IMR-90 (cell line): Measurements from ENCODE around the gene CPB1. TPM values are rescaled to one million over a fixed set of nuclear protein-coding genes. Genes with fewer than 3 reads are reported as not detected.

ENCODE experiments used
- ATAC-seq: fragments of 200-7000 bp; cut with Tn5 transposase; 2 replicates; pipeline ENCODE4 v1.9.1; 2020; ENCODE audit warnings: low read depth, mild to moderate bottlenecking, moderate library complexity
- BruUV-seq: library from RNA; stranded (reverse); fragments of 400-500 nt; replicated peaks from 2 replicates; lab custom pipeline; 2021; lab: Mats Ljungman, UMichigan
- CTCF ChIA-PET: fragments of 300-600 bp; formaldehyde crosslinking; extraction: SDS; loops from one replicate; lab custom pipeline; 2021; ENCODE audit warnings: antibody characterized with exemption; lab: Yijun Ruan, JAX
- POLR2A ChIA-PET: fragments of 300-600 bp; sonication (Branson Sonifier 250); formaldehyde crosslinking; loops from one replicate; lab custom pipeline; 2022; ENCODE audit warnings: antibody characterized with exemption; ENCODE audit not compliant: unreplicated experiment; lab: Charles Lee
- DNase-seq: peaks from one replicate; pipeline ENCODE4 v3.0.0; 2013
- H2AFZ ChIP-seq: replicated peaks from 2 replicates; pipeline ENCODE3; 2013; ENCODE audit warnings: low read length, mild to moderate bottlenecking; ENCODE audit not compliant: poor library complexity
- H2AK5ac ChIP-seq: 2 replicates; pipeline ENCODE4 v1.6.1; 2013; ENCODE audit warnings: low read depth, low read length, inconsistent platforms
- H2AK9ac ChIP-seq: replicated peaks from 2 replicates; pipeline ENCODE3; 2013; ENCODE audit warnings: mild to moderate bottlenecking, low read depth, low read length, moderate library complexity; ENCODE audit not compliant: poor library complexity
- H2BK120ac ChIP-seq: 2 replicates; pipeline ENCODE4 v1.6.1; 2013; ENCODE audit warnings: low read depth, low read length, inconsistent platforms
- H2BK15ac ChIP-seq: 3 replicates; pipeline ENCODE4 v1.6.1; 2013; ENCODE audit warnings: low read depth, low read length, inconsistent platforms
- H2BK20ac ChIP-seq: 2 replicates; pipeline ENCODE4 v1.6.1; 2013; ENCODE audit warnings: low read depth, mild to moderate bottlenecking, inconsistent platforms, low read length, moderate library complexity
- H2BK5ac ChIP-seq: 2 replicates; pipeline ENCODE4 v1.6.1; 2013; ENCODE audit warnings: mild to moderate bottlenecking, low read depth, low read length, inconsistent platforms; ENCODE audit not compliant: poor library complexity, severe bottlenecking
- H3K14ac ChIP-seq: replicated peaks from 2 replicates; pipeline ENCODE4 v1.6.1; 2013; ENCODE audit warnings: low read depth, low read length, inconsistent platforms
- H3K18ac ChIP-seq: 2 replicates; pipeline ENCODE4 v1.6.1; 2013; ENCODE audit warnings: low read depth, low read length, control low read depth
- H3K23ac ChIP-seq: 2 replicates; pipeline ENCODE4 v1.6.1; 2013; ENCODE audit warnings: low read depth, low read length, inconsistent platforms
- H3K27ac ChIP-seq: 2 replicates; pipeline ENCODE4 v1.5.1; 2013; ENCODE audit warnings: mild to moderate bottlenecking, control low read depth, low read length; ENCODE audit not compliant: insufficient read depth
- H3K27me3 ChIP-seq: 2 replicates; pipeline ENCODE4 v1.6.1; 2013; ENCODE audit warnings: low read length; ENCODE audit not compliant: control insufficient read depth, insufficient read depth
- H3K36me3 ChIP-seq: 2 replicates; pipeline ENCODE4 v1.6.1; 2013; ENCODE audit warnings: low read length, mixed read lengths; ENCODE audit not compliant: control insufficient read depth, insufficient read depth
- H3K4ac ChIP-seq: 2 replicates; pipeline ENCODE4 v1.6.1; 2013; ENCODE audit warnings: low read depth, low read length, inconsistent platforms
- H3K4me1 ChIP-seq: 2 replicates; pipeline ENCODE4 v1.6.1; 2013; ENCODE audit warnings: low read length, mixed read lengths; ENCODE audit not compliant: control insufficient read depth, insufficient read depth
- H3K4me2 ChIP-seq: 2 replicates; pipeline ENCODE4 v1.6.1; 2013; ENCODE audit warnings: low read depth, mild to moderate bottlenecking, control low read depth, low read length, moderate library complexity
- H3K4me3 ChIP-seq: 2 replicates; pipeline ENCODE4 v1.5.1; 2013; ENCODE audit warnings: low read depth, mild to moderate bottlenecking, control low read depth, low read length, moderate library complexity; ENCODE audit not compliant: insufficient read depth
- H3K56ac ChIP-seq: 2 replicates; pipeline ENCODE4 v1.6.1; 2013; ENCODE audit warnings: low read length, inconsistent platforms; ENCODE audit not compliant: insufficient read depth; ENCODE audit errors: extremely low read depth
- H3K79me1 ChIP-seq, 2 experiments: 2 replicates each; pipeline ENCODE4 v1.6.1; 2013; ENCODE audit warnings: low read length in 2 of 2, inconsistent platforms in 1 of 2, low read depth in 1 of 2
- H3K9ac ChIP-seq: 2 replicates; pipeline ENCODE4 v1.6.1; 2013; ENCODE audit warnings: low read depth, low read length, control low read depth
- H3K9me1 ChIP-seq: 2 replicates; pipeline ENCODE4 v1.6.1; 2013; ENCODE audit warnings: low read length, inconsistent platforms; ENCODE audit not compliant: insufficient read depth
- H3K9me3 ChIP-seq: 2 replicates; pipeline ENCODE4 v1.6.1; 2013; ENCODE audit warnings: low read length; ENCODE audit not compliant: control insufficient read depth, insufficient read depth
- H4K20me1 ChIP-seq: 2 replicates; pipeline ENCODE4 v1.6.1; 2013; ENCODE audit warnings: low read length, inconsistent platforms; ENCODE audit not compliant: insufficient read depth
- H4K5ac ChIP-seq: 2 replicates; pipeline ENCODE4 v1.6.1; 2013; ENCODE audit warnings: mild to moderate bottlenecking, low read depth, low read length, control low read depth
- H4K8ac ChIP-seq, 2 experiments: 2 replicates each; pipeline ENCODE4 v1.6.1; 2013; ENCODE audit warnings: low read depth in 2 of 2, low read length in 2 of 2, control low read depth in 1 of 2, inconsistent platforms in 1 of 2
- H4K91ac ChIP-seq: 2 replicates; pipeline ENCODE4 v1.6.1; 2013; ENCODE audit warnings: low read depth, low read length, inconsistent platforms; ENCODE audit not compliant: insufficient read depth
- BHLHE40 ChIP-seq: fragments of 150-350 bp; IDR thresholded peaks from 2 replicates; pipeline ENCODE4 v1.6.1; 2016; ENCODE audit warnings: mild to moderate bottlenecking, low read depth, low read length
- MAFK ChIP-seq: IDR thresholded peaks from 2 replicates; pipeline ENCODE4 v1.6.1; 2012; ENCODE audit warnings: low read depth, low read length, improper control_type of control experiment
- NFE2L2 ChIP-seq: fragments of 150-350 bp; IDR thresholded peaks from 2 replicates; pipeline ENCODE4 v1.6.1; 2016; ENCODE audit warnings: low read depth, mild to moderate bottlenecking, low read length
- POLR2A ChIP-seq: IDR thresholded peaks from 2 replicates; pipeline ENCODE4 v1.6.1; 2012; ENCODE audit warnings: mild to moderate bottlenecking, low read depth, low read length
- RAD21 ChIP-seq: IDR thresholded peaks from 2 replicates; pipeline ENCODE4 v1.6.1; 2012; ENCODE audit warnings: low read length, improper control_type of control experiment
- RCOR1 ChIP-seq: IDR thresholded peaks from 2 replicates; pipeline ENCODE4 v1.6.1; 2012; ENCODE audit warnings: mild to moderate bottlenecking, low read length, improper control_type of control experiment; ENCODE audit not compliant: insufficient replicate concordance
- USF2 ChIP-seq: fragments of 150-350 bp; IDR thresholded peaks from 2 replicates; pipeline ENCODE4 v1.6.1; 2017; ENCODE audit warnings: mild to moderate bottlenecking, antibody characterized with exemption, low read length, low read depth
- WGBS, 2 experiments: methylation state at CpG; one replicate each; pipeline versions ENCODE4 v1.1.5 to v1.1.7; 2013; ENCODE audit warnings: missing lambda C conversion rate in 2 of 2; ENCODE audit not compliant: insufficient read length in 1 of 2; ENCODE audit errors: extremely low coverage in 2 of 2; 5-methylcytosine and 5-hydroxymethylcytosine counted together
- dilution Hi-C: fragments of 300-500 bp; cut with HindIII; formaldehyde crosslinking; loops from one replicate; pipeline ENCODE4 v1.14.3; 2018; ENCODE audit warnings: low sequenced_read_pairs; ENCODE audit not compliant: unreplicated experiment
- in situ Hi-C: fragments of 300-500 bp; cut with MboI; formaldehyde crosslinking; loops from 3 replicates; pipeline ENCODE4 v1.14.3; 2019; ENCODE audit warnings: low sequenced_read_pairs, inconsistent platforms, mixed read lengths
- intact Hi-C: fragments of 100-400 bp; cut with micrococcal nuclease; formaldehyde crosslinking; loops from 2 replicates; pipeline ENCODE4 v1.10.0; 2022
- polyA plus RNA-seq, 3 experiments: library from polyadenylated mRNA; depleted of rRNA; stranded (reverse); fragments of >200 nt; gene quantifications; 2 replicates each; pipeline ENCODE4 v1.2.3, GENCODE V29; 2012; ENCODE audit warnings: low replicate concordance in 1 of 3
- total RNA-seq: library from RNA; depleted of rRNA; stranded (reverse); fragments of >200 nt; gene quantifications from 2 replicates; pipeline ENCODE4 v1.2.3, GENCODE V29; 2012

Gene CPB1
- total and polyA plus RNA-seq, 2 of the 4 experiments (the other 2 are of a cell fraction): not detected

GRCh38 chr3:148789906-148790305 lies 37.7 kb upstream of the CPB1 start:
- H3K27ac ChIP-seq: no peak overlapping the region
- intact Hi-C loops: no loop called here
- no CpG with 5 or more reads among the region's 2 CpGs for WGBS, 2 experiments
- no peak overlapping the region for H3K18ac ChIP-seq
- no peak overlapping the region for H4K5ac ChIP-seq
- H4K91ac ChIP-seq: no peak overlapping the region
- no peak overlapping the region for H4K8ac ChIP-seq
- H3K4me1 ChIP-seq: no peaks in the 10 kb centered on the region
- H3K56ac ChIP-seq: no peak overlapping the region
- H4K20me1 ChIP-seq: no peaks in the 10 kb centered on the region
- no peak overlapping the region for H2BK20ac ChIP-seq
- H3K36me3 ChIP-seq: no peaks in the 10 kb centered on the region
- H3K79me1 ChIP-seq: no peaks in the 10 kb centered on the region
- dilution Hi-C loops: no loop called here
- H3K14ac ChIP-seq: no peak overlapping the region
- DNase-seq: no peak
- in situ Hi-C loops: no loop called here
- no peak for TF ChIP-seq MAFK
- no peak for TF ChIP-seq POLR2A
- no peak for TF ChIP-seq RAD21
- TF ChIP-seq USF2: no peak
- TF ChIP-seq BHLHE40: no peak
- TF ChIP-seq RCOR1: no peak
- TF ChIP-seq NFE2L2: no peak
- H2BK120ac ChIP-seq: no peak overlapping the region
- no peak overlapping the region for H3K4me2 ChIP-seq
- H3K4ac ChIP-seq: no peak overlapping the region
- H3K9me3 ChIP-seq: no peaks in the 10 kb centered on the region
- no peak overlapping the region for H3K9ac ChIP-seq
- no peak for ATAC-seq
- H2AK9ac ChIP-seq: no peak overlapping the region
- ChIA-PET CTCF (no interaction called here), POLR2A (no interaction called here)
- BruUV-seq: no TSS peak
- H3K4me3 ChIP-seq: no peak overlapping the region
- H2BK5ac ChIP-seq: no peak overlapping the region
- no peaks in the 10 kb centered on the region for H3K9me1 ChIP-seq
- no peak overlapping the region for H3K23ac ChIP-seq
- H3K27me3 ChIP-seq: peaks cover 3% of the 10 kb centered on the region; the same call in 1 of the 2 replicates
- H2AFZ ChIP-seq: no peak overlapping the region
- H2BK15ac ChIP-seq: no peak overlapping the region
- no peak overlapping the region for H2AK5ac ChIP-seq
